Keratinocyte (primary cell): ENCODE measurements around the gene RFX2. TPM values are rescaled to one million over a fixed set of nuclear protein-coding genes. Genes with fewer than 3 reads are reported as not detected.

Experiments
- DNase-seq: peaks from one replicate; pipeline ENCODE4 v3.0.0-alpha.2; 2011; ENCODE audit warnings: low read depth, missing footprints, low spot score
- FAIRE-seq: peaks from 2 replicates; lab custom pipeline; 2011; peaks lifted over from hg19 to GRCh38; lab: Jason Lieb, UNC
- H2AFZ ChIP-seq: 2 replicates; pipeline ENCODE4 v1.6.0; 2012; ENCODE audit warnings: low read length, control low read depth, inconsistent platforms; ENCODE audit not compliant: control insufficient read depth
- H3K27ac ChIP-seq: 2 replicates; pipeline ENCODE4 v1.5.1; 2011; ENCODE audit warnings: low read length; ENCODE audit not compliant: control insufficient read depth, insufficient read depth
- H3K27me3 ChIP-seq: 3 replicates; pipeline ENCODE4 v1.6.0; 2011; ENCODE audit warnings: low read length; ENCODE audit not compliant: control insufficient read depth, insufficient read depth; ENCODE audit errors: extremely low read depth
- H3K36me3 ChIP-seq, 2 experiments: 2 replicates in 1 of 2; 3 replicates in 1 of 2; pipeline ENCODE4 v1.5.1; 2011; ENCODE audit warnings: low read length in 2 of 2, mild to moderate bottlenecking in 1 of 2; ENCODE audit not compliant: control insufficient read depth in 2 of 2, insufficient read depth in 2 of 2; ENCODE audit errors: extremely low read depth in 1 of 2
- H3K4me1 ChIP-seq: 3 replicates; pipeline ENCODE4 v1.5.1; 2011; ENCODE audit warnings: low read length; ENCODE audit not compliant: control insufficient read depth, insufficient read depth; ENCODE audit errors: extremely low read depth
- H3K4me2 ChIP-seq: 3 replicates; pipeline ENCODE4 v1.6.0; 2011; ENCODE audit warnings: low read depth, low read length; ENCODE audit not compliant: control insufficient read depth, insufficient read depth; ENCODE audit errors: extremely low read depth
- H3K4me3 ChIP-seq, 3 experiments: fragments of 200-600 bp in 1 of 3; sonication (generic) in 1 of 3; 2 replicates in 2 of 3; 3 replicates in 1 of 3; pipeline ENCODE4 v1.5.1; 2011 to 2016; ENCODE audit warnings: low read length in 3 of 3, mild to moderate bottlenecking in 3 of 3, control low read depth in 2 of 3, inconsistent platforms in 1 of 3, low read depth in 1 of 3, mixed read lengths in 1 of 3, mixed run types in 1 of 3, moderate library complexity in 1 of 3; ENCODE audit not compliant: control insufficient read depth in 2 of 3, insufficient read depth in 2 of 3; ENCODE audit errors: extremely low read depth in 1 of 3
- H3K79me2 ChIP-seq: 2 replicates; pipeline ENCODE4 v1.6.0; 2012; ENCODE audit warnings: low read length; ENCODE audit not compliant: control insufficient read depth, insufficient read depth
- H3K9ac ChIP-seq: 3 replicates; pipeline ENCODE4 v1.6.0; 2011; ENCODE audit warnings: low read length; ENCODE audit not compliant: control insufficient read depth, insufficient read depth; ENCODE audit errors: extremely low read depth
- H3K9me1 ChIP-seq: 3 replicates; pipeline ENCODE4 v1.6.0; 2011; ENCODE audit warnings: low read length; ENCODE audit not compliant: control insufficient read depth, insufficient read depth; ENCODE audit errors: extremely low read depth
- H3K9me3 ChIP-seq: 2 replicates; pipeline ENCODE4 v1.5.1; 2012; ENCODE audit warnings: low read depth, low read length; ENCODE audit not compliant: control insufficient read depth
- H4K20me1 ChIP-seq: 3 replicates; pipeline ENCODE4 v1.6.0; 2011; ENCODE audit warnings: low read length; ENCODE audit not compliant: control insufficient read depth, insufficient read depth; ENCODE audit errors: extremely low read depth
- EZH2 ChIP-seq: IDR thresholded peaks from one replicate; pipeline ENCODE4 v1.6.1; 2012; ENCODE audit warnings: inconsistent platforms, mild to moderate bottlenecking, low read length, moderate library complexity
- dilution Hi-C: fragments of 300-500 bp; cut with MboI; formaldehyde crosslinking; loops from one replicate; pipeline ENCODE4 v1.7.0; 2020; ENCODE audit warnings: low sequenced_read_pairs; ENCODE audit not compliant: extremely low pct_ligation_motif_present
- polyA plus RNA-seq, 5 experiments: library from polyadenylated mRNA; depleted of rRNA in 3 of 5; stranded (reverse) in 3 of 5; stranded (forward) in 1 of 5; unstranded in 1 of 5; fragments of >200 nt; gene quantifications; 1 replicate in 1 of 5; 2 replicates in 3 of 5; 3 replicates in 1 of 5; pipeline versions ENCODE4 v1.2.1 to v1.2.3, GENCODE V29; 2011 to 2012; ENCODE audit warnings: missing spikeins in 2 of 5, low read depth in 1 of 5, low replicate concordance in 1 of 5
- TF ChIP-seq, protein P1 (sequence below), 3 experiments: IDR thresholded peaks in 1 of 3; conservative IDR thresholded peaks in 1 of 3; optimal IDR thresholded peaks in 1 of 3; 2 replicates in 2 of 3; 3 replicates in 1 of 3; pipeline versions ENCODE3 to v1.5.1; 2011; ENCODE audit warnings: low read length in 3 of 3, mild to moderate bottlenecking in 3 of 3, moderate library complexity in 2 of 3, control low read depth in 1 of 3, inconsistent platforms in 1 of 3; ENCODE audit not compliant: insufficient read depth in 2 of 3; ENCODE audit errors: extremely low read depth in 1 of 3

Gene RFX2
- polyA plus RNA-seq, 1 donor (not counting 4 experiments of a cell fraction or from before 2014, with no cell fraction given) = 5.8 TPM

DNA sequence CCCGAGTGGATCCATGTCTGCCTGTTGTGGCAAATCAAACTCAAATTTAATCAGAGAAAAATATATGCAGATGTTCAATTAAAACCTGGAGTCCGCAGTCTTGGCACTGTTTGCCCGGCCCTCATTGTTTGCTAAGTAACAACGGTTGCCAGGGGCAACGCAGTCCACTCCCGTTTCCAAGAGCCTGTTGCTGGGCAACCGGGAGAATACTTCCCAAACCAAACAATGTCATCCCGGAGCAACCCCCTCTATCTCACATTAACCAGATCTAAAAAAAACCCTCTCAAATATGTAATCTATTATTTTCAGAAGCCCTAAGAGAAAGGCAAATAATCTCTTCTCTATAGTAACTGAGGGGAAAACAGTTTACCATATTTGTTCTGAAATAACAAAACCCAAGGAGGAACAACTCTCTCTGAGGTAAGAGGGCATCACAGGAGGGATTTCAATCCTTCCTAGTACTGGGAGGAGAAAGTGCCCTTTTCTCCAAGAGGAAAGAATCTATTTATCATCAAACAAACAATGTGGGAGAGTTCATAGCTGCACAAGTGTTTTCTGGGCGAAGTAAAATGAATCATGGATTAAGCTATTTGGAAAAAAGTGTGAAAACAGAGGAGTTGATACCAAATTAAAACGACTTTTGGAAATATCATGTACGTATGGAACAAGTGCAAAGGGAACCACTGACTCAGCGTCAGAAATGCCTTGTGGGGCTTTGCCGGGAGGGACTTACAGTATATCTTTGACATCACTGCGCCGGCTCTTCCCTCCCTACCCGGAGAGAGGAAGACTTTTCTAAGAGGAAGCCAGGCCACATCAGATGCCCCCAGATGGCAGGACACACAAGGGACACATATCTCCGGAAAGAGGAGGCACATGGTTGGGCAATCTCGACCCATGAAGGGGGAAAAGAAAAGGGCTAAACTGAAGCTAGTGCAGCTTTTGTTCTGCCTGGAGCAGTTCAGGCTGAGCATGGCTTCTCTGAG is 43.3 kb downstream of the RFX2 start:
- no peak overlapping the region for H3K4me3 ChIP-seq
- H3K4me1 ChIP-seq = peaks cover 61% of the 10 kb centered on the region
- peak overlapping the region; percentile 87 for H3K27ac ChIP-seq
- peak overlapping the region; percentile 39 for H3K4me2 ChIP-seq
- no peaks in the 10 kb centered on the region for H3K9me1 ChIP-seq
- dilution Hi-C loops = no loop called here
- H3K36me3 ChIP-seq = no peaks in the 10 kb centered on the region
- TF ChIP-seq, protein P1, sequence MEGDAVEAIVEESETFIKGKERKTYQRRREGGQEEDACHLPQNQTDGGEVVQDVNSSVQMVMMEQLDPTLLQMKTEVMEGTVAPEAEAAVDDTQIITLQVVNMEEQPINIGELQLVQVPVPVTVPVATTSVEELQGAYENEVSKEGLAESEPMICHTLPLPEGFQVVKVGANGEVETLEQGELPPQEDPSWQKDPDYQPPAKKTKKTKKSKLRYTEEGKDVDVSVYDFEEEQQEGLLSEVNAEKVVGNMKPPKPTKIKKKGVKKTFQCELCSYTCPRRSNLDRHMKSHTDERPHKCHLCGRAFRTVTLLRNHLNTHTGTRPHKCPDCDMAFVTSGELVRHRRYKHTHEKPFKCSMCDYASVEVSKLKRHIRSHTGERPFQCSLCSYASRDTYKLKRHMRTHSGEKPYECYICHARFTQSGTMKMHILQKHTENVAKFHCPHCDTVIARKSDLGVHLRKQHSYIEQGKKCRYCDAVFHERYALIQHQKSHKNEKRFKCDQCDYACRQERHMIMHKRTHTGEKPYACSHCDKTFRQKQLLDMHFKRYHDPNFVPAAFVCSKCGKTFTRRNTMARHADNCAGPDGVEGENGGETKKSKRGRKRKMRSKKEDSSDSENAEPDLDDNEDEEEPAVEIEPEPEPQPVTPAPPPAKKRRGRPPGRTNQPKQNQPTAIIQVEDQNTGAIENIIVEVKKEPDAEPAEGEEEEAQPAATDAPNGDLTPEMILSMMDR (optimal IDR thresholded peaks at IDR 0.05 in 1 of 3, IDR thresholded peaks at IDR 0.05 in 1 of 3, conservative IDR thresholded peaks at IDR 0.05 in 1 of 3; ENCODE audit: extremely low read depth in 1 of 3, insufficient read depth in 2 of 3, low read length in 3 of 3) = no peak
- no peak for TF ChIP-seq EZH2
- no peak for DNase-seq
- H3K9me3 ChIP-seq = no peaks in the 10 kb centered on the region
- FAIRE-seq = no peak
- peak overlapping the region; percentile 71 for H3K9ac ChIP-seq
- H3K27me3 ChIP-seq = no peaks in the 10 kb centered on the region
- H2AFZ ChIP-seq = no peak overlapping the region
- H4K20me1 ChIP-seq = no peaks in the 10 kb centered on the region
- peaks cover 13% of the 10 kb centered on the region for H3K79me2 ChIP-seq

DNA sequence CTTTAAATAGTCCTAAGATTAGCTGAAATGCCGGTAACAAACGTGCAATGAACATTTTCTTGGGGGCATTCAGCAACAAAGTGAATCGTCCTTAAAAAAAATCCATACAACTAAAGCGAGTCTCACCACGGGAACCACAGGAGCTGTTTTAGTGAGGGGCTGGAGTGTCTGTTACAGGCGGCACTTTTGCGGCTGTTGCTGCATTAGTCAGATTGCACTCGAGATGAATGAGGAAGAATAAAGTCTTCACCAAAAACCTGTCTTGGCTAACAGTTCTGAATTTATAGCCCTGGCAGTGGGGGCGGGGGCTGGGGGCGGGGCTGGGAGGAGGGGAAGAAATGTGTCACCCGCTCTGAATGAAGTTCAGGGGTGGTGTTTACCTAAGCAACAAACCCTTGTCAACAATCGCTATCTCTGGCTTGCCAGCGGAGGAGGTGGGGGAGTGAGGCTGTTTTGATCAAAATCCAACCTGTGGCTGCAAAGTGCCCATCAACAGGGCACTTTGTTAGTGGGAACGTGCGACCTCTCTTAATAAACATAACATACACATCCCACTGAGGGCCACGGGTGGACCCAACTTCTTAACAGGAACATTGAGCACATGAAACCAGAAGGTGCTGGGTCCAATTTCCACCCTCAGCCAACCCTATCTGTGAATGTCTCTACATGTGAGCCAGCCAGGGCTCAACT is 44.5 kb downstream of the RFX2 start:
- peak overlapping the region; percentile 87 for H3K27ac ChIP-seq
- dilution Hi-C loops = no loop called here
- no peaks in the 10 kb centered on the region for H3K36me3 ChIP-seq
- no peaks in the 10 kb centered on the region for H3K27me3 ChIP-seq
- peak overlapping the region; percentile 71 for H3K9ac ChIP-seq
- DNase-seq = no peak
- no peaks in the 10 kb centered on the region for H3K9me1 ChIP-seq
- H4K20me1 ChIP-seq = no peaks in the 10 kb centered on the region
- no peak for TF ChIP-seq EZH2
- TF ChIP-seq, protein P1 (optimal IDR thresholded peaks at IDR 0.05 in 1 of 3, IDR thresholded peaks at IDR 0.05 in 1 of 3, conservative IDR thresholded peaks at IDR 0.05 in 1 of 3; ENCODE audit: extremely low read depth in 1 of 3, insufficient read depth in 2 of 3, low read length in 3 of 3) = no peak
- peaks cover 13% of the 10 kb centered on the region for H3K79me2 ChIP-seq
- no peak overlapping the region for H2AFZ ChIP-seq
- peak; percentile 67 for FAIRE-seq
- no peaks in the 10 kb centered on the region for H3K9me3 ChIP-seq
- H3K4me1 ChIP-seq = peaks cover 66% of the 10 kb centered on the region
- peak overlapping the region in 1 of 3 experiments; percentile 13 for H3K4me3 ChIP-seq
- H3K4me2 ChIP-seq = peak overlapping the region; percentile 53
